Measurements from ENCODE around the gene VWA5B2. TPM values are rescaled to one million over a fixed set of nuclear protein-coding genes. Genes with fewer than 3 reads are reported as not detected.

Gene VWA5B2
- total and polyA plus RNA-seq, 2 of the 13 experiments (the other 11 are each of a cell fraction or from before 2014, with no cell fraction given), result 0.03 to 0.04 TPM

GRCh38 chr3:184259878-184260723 lies 30.7 kb downstream of the VWA5B2 start:
- H3K36me3 ChIP-seq (replicated peaks in 1 of 2; ENCODE audit: control insufficient read depth in 1 of 2, insufficient read depth in 2 of 2, low read length in 2 of 2), result 0 out of 5 replicates have a peak, but pooled peaks cover 0 to 1% of the 10 kb centered on the region in 2 experiments
- peaks cover 24% of the 10 kb centered on the region for H3K4me1 ChIP-seq (ENCODE audit: insufficient read depth, low read length)
- no peak overlapping the region for H3K9ac ChIP-seq (ENCODE audit: insufficient read depth, low read depth, low read length)
- DNase-seq (ENCODE audit: low spot score), result no peak
- no peak overlapping the region for H3K27ac ChIP-seq (ENCODE audit: extremely low read length, insufficient read depth, low read length)
- WGBS (ENCODE audit: low lambda C conversion rate), result 5% methylated on average over 12 of the region's 91 CpGs
- peaks cover 1% of the 10 kb centered on the region for H3K79me2 ChIP-seq (ENCODE audit: insufficient read depth, low read length)
- H2AFZ ChIP-seq (ENCODE audit: low read length), result no peak overlapping the region
- H3K9me3 ChIP-seq (ENCODE audit: low read length), result no peaks in the 10 kb centered on the region
- POLR2A ChIA-PET, result interaction anchor here (1.6 kb wide), 1 partner anchor 10 kb away, joined by 8 read pairs; no protein-coding TSS in a partner anchor
- H3K4me2 ChIP-seq (ENCODE audit: low read depth, low read length), result peak overlapping the region; percentile 84
- peaks cover 12% of the 10 kb centered on the region; the same call in 1 of the 2 replicates for H4K20me1 ChIP-seq (ENCODE audit: insufficient read depth, low read length)
- intact Hi-C loops (cut with micrococcal nuclease; ENCODE audit: unreplicated experiment) (no loop called here), in situ Hi-C loops (cut with HindIII; ENCODE audit: extremely low pct_ligation_motif_present, low pct_unique_long_range_greater_than_20kb) (no loop called here)
- CTCF ChIA-PET (ENCODE audit: low intra/inter-chr PET ratio, low total read pairs), result no interaction called here
- FAIRE-seq, result no peak
- peaks cover 3 to 27% of the 10 kb centered on the region in 2 experiments for H3K27me3 ChIP-seq (ENCODE audit: control insufficient read depth in 1 of 2, insufficient read depth in 2 of 2, low read length in 2 of 2)
- peak overlapping the region; percentile 61 to 73 (median 62) for H3K4me3 ChIP-seq (replicated peaks in 1 of 3; ENCODE audit: insufficient read depth in 1 of 3, low read depth in 2 of 3, low read length in 3 of 3)
- peak; percentile 35 for ATAC-seq
- no TSS peak for BruUV-seq (replicated peaks)
- TF ChIP-seq, protein P1, sequence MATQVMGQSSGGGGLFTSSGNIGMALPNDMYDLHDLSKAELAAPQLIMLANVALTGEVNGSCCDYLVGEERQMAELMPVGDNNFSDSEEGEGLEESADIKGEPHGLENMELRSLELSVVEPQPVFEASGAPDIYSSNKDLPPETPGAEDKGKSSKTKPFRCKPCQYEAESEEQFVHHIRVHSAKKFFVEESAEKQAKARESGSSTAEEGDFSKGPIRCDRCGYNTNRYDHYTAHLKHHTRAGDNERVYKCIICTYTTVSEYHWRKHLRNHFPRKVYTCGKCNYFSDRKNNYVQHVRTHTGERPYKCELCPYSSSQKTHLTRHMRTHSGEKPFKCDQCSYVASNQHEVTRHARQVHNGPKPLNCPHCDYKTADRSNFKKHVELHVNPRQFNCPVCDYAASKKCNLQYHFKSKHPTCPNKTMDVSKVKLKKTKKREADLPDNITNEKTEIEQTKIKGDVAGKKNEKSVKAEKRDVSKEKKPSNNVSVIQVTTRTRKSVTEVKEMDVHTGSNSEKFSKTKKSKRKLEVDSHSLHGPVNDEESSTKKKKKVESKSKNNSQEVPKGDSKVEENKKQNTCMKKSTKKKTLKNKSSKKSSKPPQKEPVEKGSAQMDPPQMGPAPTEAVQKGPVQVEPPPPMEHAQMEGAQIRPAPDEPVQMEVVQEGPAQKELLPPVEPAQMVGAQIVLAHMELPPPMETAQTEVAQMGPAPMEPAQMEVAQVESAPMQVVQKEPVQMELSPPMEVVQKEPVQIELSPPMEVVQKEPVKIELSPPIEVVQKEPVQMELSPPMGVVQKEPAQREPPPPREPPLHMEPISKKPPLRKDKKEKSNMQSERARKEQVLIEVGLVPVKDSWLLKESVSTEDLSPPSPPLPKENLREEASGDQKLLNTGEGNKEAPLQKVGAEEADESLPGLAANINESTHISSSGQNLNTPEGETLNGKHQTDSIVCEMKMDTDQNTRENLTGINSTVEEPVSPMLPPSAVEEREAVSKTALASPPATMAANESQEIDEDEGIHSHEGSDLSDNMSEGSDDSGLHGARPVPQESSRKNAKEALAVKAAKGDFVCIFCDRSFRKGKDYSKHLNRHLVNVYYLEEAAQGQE (IDR thresholded peaks at IDR 0.05; ENCODE audit: borderline replicate concordance in 1 of 2, low read depth in 1 of 2, low read length in 2 of 2), result peak; percentile 65 to 91
- TF ChIP-seq EHMT2 (IDR thresholded peaks at IDR 0.05; ENCODE audit: borderline replicate concordance, low read depth, low read length), result peak; percentile 52; the same call in 1 of the 2 replicates
- TF ChIP-seq PITX1 (CRISPR knock-in tag; IDR thresholded peaks at IDR 0.05), result no peak
- TF ChIP-seq HOXD1 (CRISPR knock-in tag; IDR thresholded peaks at IDR 0.05), result 0 out of 2 replicates have a peak, but pooled peaks have one; percentile 25
- no peak for TF ChIP-seq ZKSCAN5 (CRISPR knock-in tag; IDR thresholded peaks at IDR 0.05)
- TF ChIP-seq GLI4 (CRISPR knock-in tag; IDR thresholded peaks at IDR 0.05; ENCODE audit: borderline replicate concordance), result no peak
- TF ChIP-seq MXI1 (IDR thresholded peaks at IDR 0.05; ENCODE audit: borderline replicate concordance, low read depth, low read length), result peak; percentile 41; the same call in 1 of the 3 replicates
- TF ChIP-seq SMAD3 (CRISPR knock-in tag; IDR thresholded peaks at IDR 0.05), result no peak
- no peak for TF ChIP-seq NFKB2 (CRISPR knock-in tag; IDR thresholded peaks at IDR 0.05; ENCODE audit: borderline replicate concordance)
- TF ChIP-seq ZFP90 (CRISPR knock-in tag; IDR thresholded peaks at IDR 0.05; ENCODE audit: borderline replicate concordance), result no peak
- peak; percentile 25; the same call in 1 of the 2 replicates for TF ChIP-seq SIN3A (IDR thresholded peaks at IDR 0.05; ENCODE audit: borderline replicate concordance, low read depth, low read length)
- peak; percentile 42 for TF ChIP-seq AGO2 (optimal IDR thresholded peaks at IDR 0.05; ENCODE audit: low read depth, low read length)
- peak; percentile 88 for TF ChIP-seq AGO1 (IDR thresholded peaks at IDR 0.05; ENCODE audit: low read depth, low read length, poor library complexity, severe bottlenecking)
- TF ChIP-seq MAZ (IDR thresholded peaks at IDR 0.05; ENCODE audit: borderline replicate concordance, low read depth, low read length), result no peak
- 0 out of 2 replicates have a peak, but pooled peaks have one; percentile 12 for TF ChIP-seq MAZ (CRISPR knock-in tag; IDR thresholded peaks at IDR 0.05; ENCODE audit: low read depth)
- TF ChIP-seq ATF4 (CRISPR knock-in tag; IDR thresholded peaks at IDR 0.05), result no peak
- TF ChIP-seq ZNF644 (CRISPR knock-in tag; IDR thresholded peaks at IDR 0.05; ENCODE audit: low read depth), result no peak

Measured in HepG2 (cell line).